Left renal cortex interstitium (tissue), 4 donors: ENCODE results near the gene SLC18B1. TPM values are rescaled to one million over a fixed set of nuclear protein-coding genes. Genes with fewer than 3 reads are reported as not detected.

Source experiments
- DNase-seq, 4 donors: peaks; one replicate each; pipeline ENCODE4 v3.0.0-alpha.2; 2013; ENCODE audit warnings: low read depth in 4 of 4, low spot score in 2 of 4, missing footprints in 1 of 4
- polyA plus RNA-seq, 4 donors: library from polyadenylated mRNA; unstranded; fragments of 120-200 nt; gene quantifications; one replicate each; pipeline ENCODE4 v1.2.1, GENCODE V29; 2013; ENCODE audit not compliant: insufficient read length in 4 of 4

Gene SLC18B1
- polyA plus RNA-seq, 4 donors, result 27.8 to 35.7 (median 34.4) TPM

- DNase-seq, result no peak
These were observed 49.3 kb downstream of the SLC18B1 start for GRCh38 chr6:132749111-132749510.

- no peak for DNase-seq
These were observed 50.0 kb downstream of the SLC18B1 start for GRCh38 chr6:132748446-132748845.

- DNase-seq, result no peak
These were observed 52.4 kb downstream of the SLC18B1 start for GRCh38 chr6:132746048-132746447.

GRCh38 chr6:132742495-132742894 lies 55.9 kb downstream of the SLC18B1 start:
- DNase-seq, result no peak

- no peak for DNase-seq
These were observed 57.2 kb downstream of the SLC18B1 start for GRCh38 chr6:132741281-132741680.

- no peak for DNase-seq
These were observed 62.2 kb downstream of the SLC18B1 start for GRCh38 chr6:132736239-132736638.

GRCh38 chr6:132734694-132735236 lies 63.7 kb downstream of the SLC18B1 start:
- no peak for DNase-seq

GRCh38 chr6:132733814-132734213 lies 64.6 kb downstream of the SLC18B1 start:
- no peak for DNase-seq

GRCh38 chr6:132733283-132733682 lies 65.2 kb downstream of the SLC18B1 start:
- DNase-seq, result no peak

- no peak for DNase-seq
These were observed 67.4 kb downstream of the SLC18B1 start for GRCh38 chr6:132731086-132731485.

GRCh38 chr6:132730560-132730959 lies 67.9 kb downstream of the SLC18B1 start:
- no peak for DNase-seq

- no peak for DNase-seq
These were observed 69.8 kb downstream of the SLC18B1 start for GRCh38 chr6:132728616-132729015.

GRCh38 chr6:132726608-132726975 lies 71.8 kb downstream of the SLC18B1 start:
- no peak for DNase-seq

- no peak for DNase-seq
These were observed 72.4 kb downstream of the SLC18B1 start for GRCh38 chr6:132725947-132726607.

- DNase-seq, result no peak
These were observed 73.0 kb downstream of the SLC18B1 start for GRCh38 chr6:132725471-132725870.

GRCh38 chr6:132719736-132720448 lies 78.5 kb downstream of the SLC18B1 start:
- no peak for DNase-seq

Other genes with a start within 250 kb of the SLC18B1 start
- not detected for gene TAAR8, start 246.0 kb downstream of the SLC18B1 start, polyA plus RNA-seq
- gene TAAR6, start 228.3 kb downstream of the SLC18B1 start, polyA plus RNA-seq, result under 1 TPM in 1 of 4 donors, not detected in 3; 0.16 TPM
- not detected for gene TAAR5, start 208.9 kb downstream of the SLC18B1 start, polyA plus RNA-seq
- not detected for gene TAAR2, start 174.4 kb downstream of the SLC18B1 start, polyA plus RNA-seq
- gene TAAR1, start 139.5 kb downstream of the SLC18B1 start, polyA plus RNA-seq, result not detected
- under 1 TPM; 0.08 to 0.37 (median 0.18) TPM for gene VNN1, start 84.6 kb downstream of the SLC18B1 start, polyA plus RNA-seq
- gene VNN2, start 40.7 kb downstream of the SLC18B1 start, polyA plus RNA-seq, result 1 to 10 TPM; 1.8 to 4.0 (median 2.7) TPM
- gene RPS12, start 15.9 kb upstream of the SLC18B1 start, polyA plus RNA-seq, result 1,000 to 10,000 TPM; 1,653 to 2,203 (median 1,960) TPM